Measurements from ENCODE around the gene MMP10.
A peak's percentile ranks its signal among the peaks of the same experiment; 100 is the strongest.
"Not testable (repeated sequence)": the region's sequence is repeated elsewhere in the genome, so short reads cannot be mapped to it uniquely, and the experiment has no call there.

MMP10 gene

GRCh38 chr11:102783016-102783415 lies 2.6 kb upstream of the MMP10 start:
- DNase-seq: no peak

GRCh38 chr11:102781676-102782075 lies 1.2 kb upstream of the MMP10 start:
- no peak for DNase-seq

DNA sequence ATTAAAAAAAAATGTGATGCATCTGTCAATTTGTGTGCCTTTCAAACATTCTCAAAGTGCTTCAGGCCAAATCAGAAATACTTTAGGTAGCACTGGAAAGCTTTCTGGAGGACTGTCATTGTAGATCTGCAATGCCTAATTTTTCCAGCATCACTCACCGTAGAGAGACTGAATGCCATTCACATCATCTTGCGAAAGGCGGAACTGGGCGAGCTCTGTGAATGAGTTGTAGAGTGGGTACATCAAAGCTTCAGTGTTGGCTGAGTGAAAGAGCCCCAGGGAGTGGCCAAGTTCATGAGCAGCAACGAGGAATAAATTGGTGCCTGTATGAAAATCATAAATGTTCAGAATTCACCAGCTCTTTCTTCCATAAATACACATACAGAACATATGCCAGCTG lies 4.0 kb downstream of the MMP10 start:
- no peak for DNase-seq

DNA sequence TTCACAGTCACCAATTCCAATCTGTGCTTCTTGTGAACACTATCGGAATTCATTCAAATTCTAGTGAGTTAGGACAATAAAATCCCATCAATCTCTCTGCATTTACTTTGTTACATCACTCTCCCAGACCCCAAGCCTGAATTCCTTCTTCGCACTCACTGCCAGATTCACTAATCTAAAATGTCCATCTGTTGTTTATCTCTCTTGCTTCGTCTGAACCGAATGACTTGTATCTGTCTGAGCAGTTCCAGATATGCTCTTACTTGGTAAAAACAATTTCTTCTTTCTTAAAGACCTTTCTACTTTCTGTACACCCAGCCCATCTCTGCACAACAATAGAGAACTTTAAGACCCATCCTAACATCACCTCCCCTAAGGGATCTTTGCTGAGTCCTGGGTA lies 7.0 kb downstream of the MMP10 start:
- DNase-seq: no peak

DNA sequence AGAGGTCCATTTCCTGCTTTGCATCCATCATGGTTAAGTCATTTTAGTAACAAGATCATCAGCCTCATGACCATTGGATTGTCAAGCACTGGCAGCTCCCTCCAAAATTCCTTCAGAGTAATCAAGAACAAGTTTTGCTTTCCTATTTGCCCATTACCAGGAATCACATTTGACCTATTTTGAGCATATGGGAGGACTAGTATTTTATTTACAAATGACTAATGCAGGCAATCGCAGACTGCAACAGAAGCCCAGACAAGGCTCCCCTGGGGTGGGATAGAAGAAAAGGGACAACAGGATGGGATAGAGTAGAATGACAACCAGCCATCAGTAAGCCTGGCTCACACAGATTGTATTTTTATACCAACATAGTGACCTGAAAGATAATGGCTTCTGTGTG lies 9.1 kb downstream of the MMP10 start:
- no peak for DNase-seq

DNA sequence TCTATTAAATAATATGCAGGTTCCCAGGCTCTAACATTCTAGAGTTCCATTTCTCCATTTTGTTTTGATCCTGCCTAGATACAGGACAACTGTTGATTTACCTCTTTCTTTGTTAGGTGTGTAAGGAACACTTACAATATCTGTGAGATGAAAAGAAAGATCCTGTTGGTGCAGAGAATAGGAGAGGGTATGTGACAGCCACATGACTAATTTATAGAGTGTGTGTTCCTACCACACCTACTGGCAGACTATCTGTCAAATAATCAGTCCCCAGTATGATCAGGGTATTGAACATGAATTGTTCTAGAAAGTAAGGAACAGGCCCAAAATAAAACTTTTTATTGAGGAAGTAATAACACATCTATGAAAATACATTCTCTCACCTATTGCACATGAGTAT lies 10.2 kb downstream of the MMP10 start:
- DNase-seq: no peak

DNA sequence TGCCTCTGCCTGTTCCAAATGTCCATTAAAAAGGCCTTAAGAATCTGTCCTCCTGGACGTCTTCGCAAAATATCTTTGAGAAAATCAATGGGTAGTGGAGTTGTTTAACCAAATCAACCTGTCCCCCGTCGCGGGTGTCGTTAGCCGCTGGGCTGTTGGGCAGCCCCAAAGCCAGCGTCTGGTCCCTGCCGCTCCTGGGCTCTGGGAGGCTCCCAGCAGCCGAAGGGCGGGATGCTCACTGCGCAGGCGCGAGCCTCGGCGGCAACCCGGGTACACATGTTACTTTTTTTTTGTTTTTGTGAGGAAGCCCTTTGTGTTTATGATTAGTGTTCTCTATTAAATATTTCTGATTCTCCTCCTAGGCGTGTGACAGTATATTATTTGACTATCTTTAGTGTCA lies 12.6 kb downstream of the MMP10 start:
- no peak for DNase-seq

- no peak for DNase-seq
Observed at GRCh38 chr11:102763440-102763839, 17.0 kb downstream of the MMP10 start.

DNA sequence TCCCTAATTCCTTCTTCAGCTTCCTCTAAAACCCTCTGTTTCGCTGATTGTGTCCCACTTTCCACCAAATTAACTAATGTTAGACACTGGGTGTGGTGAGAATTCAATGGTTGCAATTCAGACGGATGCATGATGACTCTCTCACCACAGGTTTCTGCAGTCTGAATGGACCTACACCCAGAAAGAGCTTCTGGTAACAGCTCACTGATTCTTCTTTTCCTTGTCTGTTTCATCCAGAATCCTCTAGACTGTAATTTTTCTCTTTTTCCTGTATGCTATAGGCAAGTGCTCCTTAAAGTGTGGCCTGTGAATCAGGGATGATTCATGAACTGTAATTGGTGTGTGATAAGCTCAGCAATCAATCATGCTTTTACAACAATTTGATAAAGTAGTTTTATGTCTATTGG lies 18.1 kb downstream of the MMP10 start:
- no peak for DNase-seq

DNA sequence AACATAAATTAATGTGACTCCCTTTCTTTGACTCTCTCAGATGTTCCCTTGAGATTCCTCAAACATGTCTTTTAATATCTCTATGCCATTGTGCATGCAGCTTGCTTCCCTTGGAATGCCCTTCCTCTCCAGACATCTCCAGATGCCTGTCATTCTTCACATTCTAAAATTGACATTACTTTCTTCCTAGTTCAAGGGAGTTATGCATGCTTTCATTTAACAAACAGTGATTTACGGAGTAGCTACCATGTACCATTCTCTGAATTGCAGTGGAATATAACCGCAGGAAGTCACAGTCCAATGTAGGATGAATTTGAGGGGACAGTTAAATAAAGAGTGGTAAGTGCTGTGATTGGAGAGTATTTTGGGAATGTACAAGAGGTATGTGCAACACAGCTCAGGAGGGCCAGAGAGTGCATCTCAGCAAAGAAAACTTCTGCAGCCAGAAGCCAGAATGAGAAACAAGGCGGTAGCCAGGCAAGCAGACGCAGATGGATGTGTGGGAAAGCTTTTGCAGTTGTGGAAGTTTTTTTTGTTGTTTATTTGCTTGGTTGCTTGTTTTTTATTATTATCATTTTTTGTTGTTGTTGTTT lies 18.7 kb downstream of the MMP10 start:
- DNase-seq: no peak

DNA sequence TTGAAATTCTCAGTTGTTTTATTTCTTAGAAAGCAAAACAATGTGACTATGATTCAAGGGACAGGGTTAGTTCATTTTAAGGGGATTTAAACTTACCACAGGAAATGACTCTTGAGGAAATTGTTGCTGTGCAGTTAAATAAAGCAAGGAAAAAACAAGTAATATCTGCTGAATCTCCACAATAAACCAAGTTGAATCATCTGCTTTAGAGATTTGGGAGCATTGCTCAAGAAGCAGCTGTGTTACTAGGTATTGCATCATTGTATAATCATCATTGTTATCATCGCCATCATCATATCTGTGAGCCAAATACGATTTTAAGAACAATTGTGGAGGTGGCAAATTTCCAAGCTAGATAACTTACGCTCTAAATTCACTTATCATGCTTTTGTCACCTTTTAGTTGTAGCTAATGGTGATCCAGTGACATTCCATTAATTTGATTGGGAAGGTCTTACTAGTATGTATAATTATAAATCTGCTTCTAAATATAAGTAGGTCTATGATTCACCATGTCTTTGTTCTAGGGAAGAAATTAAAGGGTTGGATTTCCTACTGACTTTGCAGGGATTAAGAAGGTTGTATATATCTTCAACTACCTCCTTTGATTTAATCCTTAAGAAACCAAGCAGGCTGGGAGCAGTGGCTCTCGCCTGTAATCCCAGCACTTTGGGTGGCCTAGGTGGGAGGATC lies 19.9 kb downstream of the MMP10 start:
- DNase-seq: no peak

GRCh38 chr11:102757823-102758549 lies 22.4 kb downstream of the MMP10 start:
- no peak for DNase-seq

- no peak for DNase-seq
Observed at GRCh38 chr11:102753267-102753666, 27.2 kb downstream of the MMP10 start.

GRCh38 chr11:102751673-102752072 lies 28.8 kb downstream of the MMP10 start:
- DNase-seq: no peak

GRCh38 chr11:102749101-102749722 lies 31.2 kb downstream of the MMP10 start:
- no peak for DNase-seq

GRCh38 chr11:102746746-102747578 lies 33.5 kb downstream of the MMP10 start:
- not testable (repeated sequence) for DNase-seq

DNA sequence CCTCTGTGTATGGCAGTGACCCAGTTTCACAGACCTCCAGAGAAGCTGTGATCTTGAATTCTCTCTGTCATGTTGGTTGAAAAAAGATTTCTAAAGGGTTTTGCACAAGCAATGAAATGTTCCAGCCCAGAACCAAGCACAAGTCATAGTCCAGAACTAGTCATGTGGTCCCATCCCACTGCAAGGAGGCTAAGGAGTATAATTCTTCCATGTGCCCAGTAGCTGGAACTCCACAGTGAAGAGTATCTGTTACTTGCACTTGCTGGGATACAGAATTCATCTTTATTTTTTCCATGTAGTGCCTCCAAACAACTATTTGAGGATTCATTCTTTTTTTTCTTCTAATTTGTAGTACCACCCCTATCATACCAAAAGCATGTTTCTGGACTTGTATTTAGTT lies 45.8 kb downstream of the MMP10 start:
- no peak for DNase-seq

- DNase-seq: peak in 1 of 14 donors; percentile 2
Observed at GRCh38 chr11:102733232-102733875, 47.1 kb downstream of the MMP10 start.

DNA sequence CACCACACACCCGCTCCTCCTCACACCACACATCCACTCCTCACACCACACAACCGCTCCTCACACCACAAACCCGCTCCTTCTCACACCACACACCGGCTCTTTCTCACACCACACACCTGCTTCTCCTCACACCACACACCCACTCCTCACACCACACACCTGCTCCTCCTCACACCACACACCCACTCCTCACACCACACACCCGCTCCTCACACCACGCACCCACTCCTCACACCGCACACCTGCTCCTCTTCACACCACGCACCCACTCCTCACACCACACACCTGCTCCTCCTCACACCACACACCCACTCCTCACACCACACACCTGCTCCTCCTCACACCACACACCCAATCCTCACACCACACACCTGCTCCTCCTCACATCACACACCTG lies 49.5 kb downstream of the MMP10 start:
- DNase-seq: peak in 1 of 14 donors; percentile 1

DNA sequence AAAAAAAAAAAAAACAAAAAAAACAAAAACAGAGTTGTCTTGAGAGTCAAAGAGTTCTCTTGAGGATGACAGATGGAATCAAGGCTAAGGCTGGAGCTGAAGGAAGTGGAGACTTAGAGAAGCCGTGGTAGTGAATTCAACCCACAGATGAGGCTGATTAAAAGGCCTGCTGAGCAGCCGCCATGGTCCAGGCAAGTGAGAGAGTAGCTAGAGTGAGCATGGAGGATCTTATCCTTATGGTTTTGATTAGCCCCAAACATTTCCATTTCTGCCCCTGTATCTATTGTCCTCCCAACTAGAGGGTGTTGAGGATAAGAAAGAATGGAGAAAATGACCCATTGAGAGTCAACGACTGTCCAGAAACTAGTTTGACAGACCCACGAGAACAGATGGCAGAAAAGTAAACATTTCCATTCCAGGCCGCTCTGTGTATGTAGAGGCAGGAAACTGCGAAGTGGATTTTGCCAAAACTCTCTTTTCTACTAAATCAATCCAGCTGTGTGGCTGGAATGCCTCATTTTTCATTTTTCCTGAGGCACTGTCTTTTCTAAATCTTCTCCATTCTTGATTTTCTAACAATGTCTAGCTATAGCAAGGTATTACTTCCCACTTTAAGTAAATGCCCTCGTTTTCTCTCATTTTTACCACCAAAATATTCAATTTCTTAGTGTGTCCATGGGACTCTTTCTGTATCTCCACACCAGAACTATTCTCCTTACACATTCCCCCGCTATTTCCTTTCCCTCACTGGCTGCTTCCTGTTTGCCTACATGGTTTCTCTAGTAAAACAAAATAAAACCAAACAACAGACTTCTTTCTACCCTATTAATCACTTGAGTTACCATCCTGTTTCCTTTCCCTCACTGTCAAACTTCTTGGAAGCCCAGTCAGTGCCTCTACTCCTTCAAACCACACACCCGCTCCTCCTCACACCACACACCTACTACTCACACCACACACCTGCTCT lies 50.3 kb downstream of the MMP10 start:
- DNase-seq: no peak

GRCh38 chr11:102727890-102728289 lies 52.5 kb downstream of the MMP10 start:
- DNase-seq: no peak
